AG04450 (cell line): ENCODE data around the gene AFF3. TPM values are rescaled to one million over a fixed set of nuclear protein-coding genes. Genes with fewer than 3 reads are reported as not detected.

Source experiments
- CTCF ChIA-PET: fragments of 300-600, 350-600 bp; formaldehyde crosslinking; extraction: SDS; loops from one replicate; lab custom pipeline; 2022; ENCODE audit warnings: antibody characterized with exemption, inconsistent platforms; lab: Charles Lee
- POLR2A ChIA-PET: fragments of 350-600 bp; formaldehyde crosslinking; extraction: SDS; loops from one replicate; lab custom pipeline; 2021; ENCODE audit warnings: antibody characterized with exemption, inconsistent platforms; lab: Yijun Ruan, JAX
- DNase-seq: peaks from one replicate; pipeline ENCODE4 v3.0.0-alpha.2; 2011; ENCODE audit warnings: low read depth, low spot score
- H3K27ac ChIP-seq: one replicate; pipeline ENCODE4 v1.5.1; 2012; ENCODE audit warnings: low read depth, low read length, control low read depth
- H3K27me3 ChIP-seq: one replicate; pipeline ENCODE4 v1.6.0; 2012; ENCODE audit warnings: low read length; ENCODE audit not compliant: control insufficient read depth, insufficient read depth
- H3K4me3 ChIP-seq: 2 replicates; pipeline ENCODE4 v1.5.1; 2011; ENCODE audit warnings: mild to moderate bottlenecking, low read depth, low read length, control low read depth
- H3K9me3 ChIP-seq: 2 replicates; pipeline ENCODE4 v1.5.1; 2012; ENCODE audit warnings: low read length; ENCODE audit not compliant: control insufficient read depth, insufficient read depth
- polyA plus RNA-seq: library from polyadenylated mRNA; depleted of rRNA; stranded (reverse); fragments of >200 nt; gene quantifications from 2 replicates; pipeline ENCODE4 v1.2.3, GENCODE V29; 2011
- TF ChIP-seq, protein P1 (sequence below): IDR thresholded peaks from 2 replicates; pipeline ENCODE4 v1.5.1; 2011; ENCODE audit warnings: low read depth, low read length, control low read depth, inconsistent platforms

AFF3 gene
- polyA plus RNA-seq, 1 experiment = 17.9 TPM

DNA sequence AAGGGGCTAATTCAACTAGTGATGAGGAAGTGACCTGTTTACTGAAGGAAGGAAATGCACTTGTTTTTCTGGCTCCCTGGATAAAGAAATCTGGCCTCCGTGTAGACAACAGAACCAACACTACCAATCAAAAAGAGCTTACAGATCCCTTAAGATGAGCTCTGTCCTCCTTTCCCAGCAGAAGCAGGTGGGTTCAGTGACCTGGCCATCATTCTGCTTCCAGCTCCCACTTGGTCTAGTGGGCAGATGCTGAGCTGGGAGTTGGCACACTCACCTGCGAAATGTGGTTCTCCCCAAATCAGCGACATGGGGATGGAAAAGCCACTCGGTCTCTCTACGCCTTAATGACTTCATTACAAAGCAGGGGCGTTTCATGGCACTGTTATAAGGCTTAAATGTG lies 132.6 kb downstream of the AFF3 start:
- ChIA-PET CTCF (interaction anchor here (0.6 to 1.3 kb wide), 2 partner anchors 9 to 129 kb away, joined by 4 to 5 read pairs; no protein-coding TSS in a partner anchor), POLR2A (interaction anchor here (1.0 kb wide), 1 partner anchor 130 kb away, joined by 3 read pairs; no protein-coding TSS in a partner anchor)
- no peak overlapping the region for H3K27ac ChIP-seq
- no peaks in the 10 kb centered on the region for H3K27me3 ChIP-seq
- no peaks in the 10 kb centered on the region; the same call in 1 of the 2 replicates for H3K9me3 ChIP-seq
- DNase-seq = no peak
- TF ChIP-seq, protein P1, sequence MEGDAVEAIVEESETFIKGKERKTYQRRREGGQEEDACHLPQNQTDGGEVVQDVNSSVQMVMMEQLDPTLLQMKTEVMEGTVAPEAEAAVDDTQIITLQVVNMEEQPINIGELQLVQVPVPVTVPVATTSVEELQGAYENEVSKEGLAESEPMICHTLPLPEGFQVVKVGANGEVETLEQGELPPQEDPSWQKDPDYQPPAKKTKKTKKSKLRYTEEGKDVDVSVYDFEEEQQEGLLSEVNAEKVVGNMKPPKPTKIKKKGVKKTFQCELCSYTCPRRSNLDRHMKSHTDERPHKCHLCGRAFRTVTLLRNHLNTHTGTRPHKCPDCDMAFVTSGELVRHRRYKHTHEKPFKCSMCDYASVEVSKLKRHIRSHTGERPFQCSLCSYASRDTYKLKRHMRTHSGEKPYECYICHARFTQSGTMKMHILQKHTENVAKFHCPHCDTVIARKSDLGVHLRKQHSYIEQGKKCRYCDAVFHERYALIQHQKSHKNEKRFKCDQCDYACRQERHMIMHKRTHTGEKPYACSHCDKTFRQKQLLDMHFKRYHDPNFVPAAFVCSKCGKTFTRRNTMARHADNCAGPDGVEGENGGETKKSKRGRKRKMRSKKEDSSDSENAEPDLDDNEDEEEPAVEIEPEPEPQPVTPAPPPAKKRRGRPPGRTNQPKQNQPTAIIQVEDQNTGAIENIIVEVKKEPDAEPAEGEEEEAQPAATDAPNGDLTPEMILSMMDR = no peak
- no peak overlapping the region for H3K4me3 ChIP-seq

DNA sequence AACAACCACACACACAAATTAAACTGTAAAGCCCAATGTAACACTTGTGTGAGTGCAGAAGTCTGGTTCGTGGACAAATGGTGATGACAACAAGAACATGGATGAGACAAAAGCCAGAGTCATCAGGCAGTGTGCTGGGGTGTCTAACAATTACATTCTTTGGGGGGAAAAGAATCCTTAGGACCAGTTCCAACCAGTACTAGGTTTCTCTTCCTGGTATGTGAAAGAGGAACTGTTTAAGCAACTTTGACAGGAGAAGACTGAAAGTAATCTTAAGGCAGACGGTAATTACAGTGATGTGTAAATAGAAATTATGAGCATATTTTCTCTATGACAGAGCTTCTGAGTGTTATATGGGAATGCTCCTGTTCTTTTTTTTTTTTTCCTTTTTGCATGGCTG lies 133.4 kb downstream of the AFF3 start:
- ChIA-PET POLR2A (interaction anchor here (1.0 kb wide), 1 partner anchor 130 kb away, joined by 3 read pairs; no protein-coding TSS in a partner anchor), CTCF (no interaction called here)
- no peak overlapping the region for H3K4me3 ChIP-seq
- DNase-seq = no peak
- H3K9me3 ChIP-seq = no peaks in the 10 kb centered on the region; the same call in 1 of the 2 replicates
- H3K27ac ChIP-seq = peak overlapping the region; percentile 39
- TF ChIP-seq, protein P1 = no peak
- H3K27me3 ChIP-seq = no peaks in the 10 kb centered on the region

DNA sequence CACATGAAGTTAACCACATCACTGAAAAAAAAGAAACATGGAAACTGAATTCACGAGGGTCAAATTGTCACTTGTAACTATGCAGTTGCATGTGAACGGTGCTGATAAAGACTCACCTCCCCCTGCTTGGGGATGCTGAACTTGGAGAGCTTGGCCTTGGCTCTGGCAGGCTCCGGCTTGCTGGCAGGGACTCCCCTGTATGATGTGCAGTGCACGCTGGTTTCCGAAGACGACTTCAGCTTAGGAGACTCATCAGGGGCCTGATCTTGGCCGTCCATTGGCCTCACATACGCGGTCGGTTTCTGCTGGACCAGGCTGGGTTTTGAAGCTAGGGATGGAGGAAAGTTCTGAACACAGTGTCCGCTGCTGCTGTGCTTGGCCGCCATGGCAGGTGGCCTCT lies 135.9 kb downstream of the AFF3 start:
- Histone ChIP-seq H3K27ac (no peak overlapping the region), H3K4me3 (no peak overlapping the region), H3K9me3 (no peaks in the 10 kb centered on the region; the same call in 1 of the 2 replicates), H3K27me3 (no peaks in the 10 kb centered on the region)
- CTCF ChIA-PET = no interaction called here
- DNase-seq = no peak
- TF ChIP-seq, protein P1 = no peak
- POLR2A ChIA-PET = no interaction called here

DNA sequence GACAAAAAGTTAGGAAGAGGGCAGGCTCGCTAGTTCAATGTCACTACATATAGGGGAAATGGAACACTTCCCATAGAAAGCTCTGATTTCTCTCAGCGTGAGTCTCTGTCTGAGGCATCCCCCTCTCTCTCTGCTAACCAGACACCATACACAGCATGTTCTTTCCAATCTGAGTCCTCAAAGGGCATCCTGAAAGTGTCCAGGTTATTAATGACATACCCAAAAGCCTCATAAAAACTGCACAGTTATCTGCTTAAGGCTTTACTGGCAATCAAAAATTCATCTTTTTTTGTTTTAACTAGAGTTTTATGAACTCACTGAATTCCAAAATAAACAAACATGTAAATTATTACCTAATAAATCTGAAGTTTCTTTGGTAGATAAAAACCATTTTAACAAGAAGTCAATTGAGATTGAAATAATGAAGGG lies 137.4 kb downstream of the AFF3 start:
- no peak for DNase-seq
- POLR2A ChIA-PET = no interaction called here
- CTCF ChIA-PET = interaction anchor here (0.6 kb wide), 1 partner anchor 454 kb away, joined by 3 read pairs; no protein-coding TSS in a partner anchor
- TF ChIP-seq, protein P1 = no peak
- Histone ChIP-seq H3K27ac (no peak overlapping the region), H3K4me3 (no peak overlapping the region), H3K9me3 (no peaks in the 10 kb centered on the region; the same call in 1 of the 2 replicates), H3K27me3 (no peaks in the 10 kb centered on the region)

DNA sequence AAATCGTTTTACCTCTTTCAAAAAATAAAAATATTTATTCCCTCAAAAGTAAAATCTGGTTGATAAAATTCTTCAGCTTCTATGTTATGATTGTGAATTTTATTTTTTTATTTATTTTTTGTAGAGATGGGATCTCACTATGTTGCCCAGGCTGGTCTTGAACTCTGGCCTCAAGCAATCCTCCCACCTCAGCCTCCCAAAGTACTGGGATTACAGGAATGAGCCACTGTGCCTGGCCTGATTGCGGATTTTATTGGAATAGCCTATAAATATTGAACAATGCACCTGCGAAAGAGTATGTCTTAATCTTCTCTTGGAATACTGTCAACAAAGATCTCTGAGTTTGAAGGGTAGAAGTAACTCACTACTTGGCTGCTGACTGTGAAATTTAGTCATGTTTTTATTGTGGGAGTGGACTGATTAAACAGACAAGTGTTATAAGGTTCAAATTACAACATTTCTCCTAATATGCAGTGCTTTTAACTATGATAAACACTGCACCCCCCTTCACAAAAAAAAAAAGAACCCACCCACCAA lies 138.0 kb downstream of the AFF3 start:
- POLR2A ChIA-PET = no interaction called here
- H3K27ac ChIP-seq = no peak overlapping the region
- TF ChIP-seq, protein P1 = no peak
- DNase-seq = no peak
- no peaks in the 10 kb centered on the region; the same call in 1 of the 2 replicates for H3K9me3 ChIP-seq
- H3K4me3 ChIP-seq = no peak overlapping the region
- H3K27me3 ChIP-seq = no peaks in the 10 kb centered on the region
- CTCF ChIA-PET = no interaction called here
